CMK (cell line): ENCODE results near the gene TARDBP.
"Not testable (repeated sequence)": the region's sequence is repeated elsewhere in the genome, so short reads cannot be mapped to it uniquely, and the experiment has no call there.

Source experiments
- DNase-seq: peaks from one replicate; pipeline ENCODE4 v3.0.0-alpha.2; 2010; ENCODE audit warnings: low read depth

TARDBP gene

DNA sequence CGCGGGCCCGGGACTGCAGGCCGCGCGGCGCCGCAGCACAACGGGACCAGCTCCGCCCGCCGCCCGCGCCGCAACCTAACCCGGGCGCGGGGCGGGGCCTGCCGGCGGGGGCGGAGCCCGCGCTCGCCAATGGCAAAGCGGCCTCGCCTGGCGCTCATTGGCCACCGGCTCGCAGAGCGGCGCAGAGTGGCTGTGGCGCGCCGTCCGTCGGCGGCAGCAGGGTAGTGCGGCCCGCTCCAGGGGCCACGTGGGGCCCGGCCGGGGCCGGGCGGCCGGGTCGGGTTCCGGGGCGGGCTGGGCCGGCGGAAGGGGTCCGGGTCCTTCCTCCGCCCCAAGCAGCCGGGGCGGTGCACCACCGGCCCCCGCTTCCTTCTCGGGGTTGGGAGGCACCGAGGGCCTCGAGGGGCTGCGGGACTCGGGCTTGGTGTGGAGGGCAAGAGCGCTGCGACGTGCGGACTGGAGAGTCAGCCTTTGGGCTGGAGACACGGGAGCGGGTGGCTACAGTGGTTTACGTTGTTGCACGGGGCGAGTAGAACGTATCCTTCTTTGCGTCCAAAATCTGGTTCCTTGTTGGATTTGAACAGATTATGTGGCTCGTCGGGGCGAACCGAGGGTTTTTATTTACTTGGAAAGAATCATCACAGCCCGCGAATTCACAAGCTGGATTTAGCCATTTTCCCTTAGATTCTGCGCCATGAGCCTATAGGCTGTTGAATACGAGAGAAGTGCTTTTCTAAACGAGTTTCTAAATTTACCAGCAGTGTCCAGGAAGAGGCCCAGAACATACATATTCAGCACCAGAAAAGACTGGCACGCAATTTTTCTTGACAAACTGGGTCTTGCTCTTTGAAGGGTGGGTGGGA lies 47.7 kb downstream of the TARDBP start, which contains the start of gene SRM:
Gene SRM (minus strand): TSS at position 51 of the 863 bp plus-strand sequence. CDS start 75 bp downstream, outside the sequence.
- DNase-seq, result peak; percentile 85

DNA sequence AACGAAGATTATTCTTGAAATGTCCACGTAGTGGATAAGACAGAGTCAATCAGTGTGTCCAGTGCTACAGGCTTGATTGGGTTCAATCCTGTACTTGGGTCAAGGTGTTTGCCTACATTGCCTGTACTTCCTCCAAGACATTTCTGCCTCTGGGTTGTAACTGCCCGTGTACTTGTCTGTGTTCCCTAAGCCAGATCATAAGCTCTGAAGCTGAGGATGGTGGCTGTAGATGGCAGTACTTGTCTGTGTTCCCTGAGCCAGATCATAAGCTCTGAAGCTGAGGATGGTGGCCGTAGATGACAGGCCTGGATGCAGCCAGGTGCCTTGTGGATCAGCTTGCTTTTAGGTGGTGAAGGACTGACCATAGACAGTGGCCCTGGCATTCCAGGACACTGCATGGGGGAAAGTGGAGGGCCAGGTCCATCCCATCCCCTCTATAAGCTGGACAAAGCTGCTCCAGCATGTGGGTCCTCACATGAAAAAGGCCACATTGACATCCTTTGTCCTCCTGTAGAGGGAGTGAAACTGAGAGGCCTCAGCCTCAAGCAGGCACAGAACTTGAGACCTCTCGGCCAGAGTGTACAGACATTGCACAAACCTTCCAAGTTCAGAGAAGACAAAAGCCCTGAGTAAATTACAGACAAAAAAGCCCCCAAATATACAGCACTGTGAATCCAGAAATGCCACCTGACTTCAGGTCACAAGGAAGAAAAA lies 49.4 kb downstream of the TARDBP start:
- no peak for DNase-seq

DNA sequence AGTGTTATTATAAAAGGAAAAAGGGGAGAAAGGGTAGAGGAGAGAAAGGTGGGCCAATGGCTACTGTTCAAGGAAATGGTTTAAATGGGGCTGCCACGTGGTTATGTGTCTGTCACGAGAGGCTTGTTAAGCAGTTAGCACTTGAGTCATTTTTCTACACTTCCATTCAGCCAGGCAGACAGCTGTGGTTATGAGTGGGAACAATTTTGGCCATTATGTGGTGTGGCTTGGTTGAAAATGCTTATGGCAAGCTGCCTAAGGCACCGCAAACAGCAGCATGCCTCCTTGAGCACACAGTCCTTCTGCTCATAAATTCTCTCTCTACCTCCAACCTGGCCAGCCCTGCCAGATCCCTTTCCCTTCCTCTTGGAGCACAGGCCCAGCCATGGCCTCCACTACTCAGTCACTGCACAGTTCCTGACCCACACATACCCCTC lies 50.5 kb downstream of the TARDBP start:
- no peak for DNase-seq

DNA sequence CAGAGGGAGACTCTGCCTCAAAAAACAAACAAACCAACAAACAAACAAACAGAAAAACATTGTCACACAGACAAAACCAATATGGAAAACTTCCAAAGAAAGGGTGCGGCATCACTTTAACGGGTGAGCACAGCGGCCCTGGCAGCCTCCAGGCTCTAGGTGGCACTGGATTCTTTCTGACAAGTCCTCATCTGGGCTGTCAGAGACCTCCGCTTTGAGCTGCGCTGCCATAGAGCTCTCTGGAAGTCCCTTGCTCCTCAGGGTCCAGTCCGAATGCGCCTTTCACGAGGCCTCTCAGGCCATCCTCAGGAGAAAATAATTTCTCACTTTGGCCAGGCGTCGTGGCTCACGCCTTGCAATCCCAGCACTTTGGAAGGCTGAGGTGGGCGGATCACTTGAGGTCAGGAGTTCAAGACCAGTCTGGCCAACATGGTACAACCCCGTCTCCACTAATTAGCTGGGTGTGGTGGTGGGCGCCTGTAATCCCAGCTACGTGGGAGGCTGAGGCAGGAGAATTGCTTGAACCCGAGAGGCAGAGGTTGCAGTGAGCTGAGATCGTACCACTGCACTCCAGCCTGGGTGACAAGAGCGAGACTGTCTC lies 51.6 kb downstream of the TARDBP start:
- DNase-seq, result not testable (repeated sequence)

DNA sequence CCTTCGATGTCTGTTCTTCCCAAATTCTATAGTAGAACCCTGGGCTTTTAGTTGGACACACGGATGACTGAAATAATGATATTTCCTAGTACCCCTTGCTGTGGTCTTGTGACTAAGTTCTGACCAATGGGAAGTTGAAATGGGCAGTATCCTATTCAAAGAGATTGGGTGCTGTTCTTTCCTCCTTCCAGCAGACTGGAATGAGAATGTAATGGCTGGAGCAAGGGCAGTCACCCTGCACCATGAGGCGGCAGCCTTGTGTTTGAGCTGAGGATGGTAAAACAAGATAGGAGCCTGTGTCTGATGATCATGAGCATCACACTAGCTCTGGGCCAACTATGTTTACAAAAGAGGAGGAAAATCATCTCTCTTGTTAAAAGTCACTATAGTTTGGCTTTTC lies 52.5 kb downstream of the TARDBP start:
- DNase-seq, result no peak

DNA sequence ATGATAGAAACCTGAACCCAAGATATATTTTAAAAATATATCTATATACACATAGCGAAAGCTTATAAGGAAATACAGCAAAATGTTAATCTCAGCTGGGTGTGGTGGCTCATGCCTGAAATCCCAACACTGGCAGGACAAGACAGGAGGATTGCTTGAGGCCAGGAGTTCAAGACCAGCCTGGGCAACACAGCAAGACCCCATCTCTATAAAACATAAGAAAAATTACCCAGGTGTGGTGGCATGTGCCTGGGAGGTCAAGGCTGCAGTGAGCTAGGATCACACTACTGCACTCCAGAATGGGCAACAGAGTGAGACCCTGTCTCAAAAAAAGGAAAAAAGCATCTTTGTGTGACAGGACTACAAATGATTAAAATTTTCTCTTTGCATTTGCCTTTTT lies 53.3 kb downstream of the TARDBP start:
- no peak for DNase-seq

DNA sequence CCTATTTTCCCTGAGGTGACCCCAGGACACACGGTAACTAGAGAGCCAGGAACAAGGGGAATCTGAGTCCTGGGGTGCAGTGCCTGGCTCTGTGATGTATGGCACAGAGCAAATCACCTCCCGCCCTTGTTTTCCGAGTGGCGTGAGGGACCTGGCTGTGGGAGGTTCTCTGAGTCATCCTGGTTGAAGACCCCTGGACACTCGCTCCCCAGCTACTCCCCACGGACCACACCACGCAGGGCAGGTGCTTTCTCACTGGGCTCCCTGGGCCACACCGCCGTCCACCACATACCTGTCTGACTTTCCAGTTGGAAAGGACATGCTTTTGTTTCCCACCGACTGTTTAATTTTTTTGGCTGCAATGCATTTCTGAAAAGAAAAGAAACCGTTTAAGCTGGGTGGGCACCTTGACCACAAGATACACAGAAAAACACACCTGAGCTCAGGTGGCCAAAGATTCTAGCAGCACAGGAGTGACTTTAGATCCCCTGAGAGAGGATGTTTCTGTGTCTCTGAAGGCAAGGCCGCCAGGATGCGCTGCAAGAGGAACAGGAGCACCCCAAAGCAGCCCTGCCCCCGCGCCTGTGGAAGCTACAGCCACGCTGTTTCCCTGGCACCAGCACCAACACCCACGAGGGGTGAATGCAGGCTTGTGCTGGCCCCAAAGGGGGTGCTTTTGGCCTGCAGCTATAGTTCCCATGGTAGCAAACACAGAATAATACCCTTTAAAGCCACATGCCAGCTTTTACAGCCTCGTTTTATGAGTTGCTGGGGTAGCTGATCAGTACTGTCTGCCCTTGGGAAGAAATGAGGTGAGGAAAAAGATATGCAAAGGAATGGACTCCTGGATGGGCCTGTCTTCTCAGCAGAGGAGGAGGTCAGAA lies 55.5 kb downstream of the TARDBP start:
- no peak for DNase-seq

DNA sequence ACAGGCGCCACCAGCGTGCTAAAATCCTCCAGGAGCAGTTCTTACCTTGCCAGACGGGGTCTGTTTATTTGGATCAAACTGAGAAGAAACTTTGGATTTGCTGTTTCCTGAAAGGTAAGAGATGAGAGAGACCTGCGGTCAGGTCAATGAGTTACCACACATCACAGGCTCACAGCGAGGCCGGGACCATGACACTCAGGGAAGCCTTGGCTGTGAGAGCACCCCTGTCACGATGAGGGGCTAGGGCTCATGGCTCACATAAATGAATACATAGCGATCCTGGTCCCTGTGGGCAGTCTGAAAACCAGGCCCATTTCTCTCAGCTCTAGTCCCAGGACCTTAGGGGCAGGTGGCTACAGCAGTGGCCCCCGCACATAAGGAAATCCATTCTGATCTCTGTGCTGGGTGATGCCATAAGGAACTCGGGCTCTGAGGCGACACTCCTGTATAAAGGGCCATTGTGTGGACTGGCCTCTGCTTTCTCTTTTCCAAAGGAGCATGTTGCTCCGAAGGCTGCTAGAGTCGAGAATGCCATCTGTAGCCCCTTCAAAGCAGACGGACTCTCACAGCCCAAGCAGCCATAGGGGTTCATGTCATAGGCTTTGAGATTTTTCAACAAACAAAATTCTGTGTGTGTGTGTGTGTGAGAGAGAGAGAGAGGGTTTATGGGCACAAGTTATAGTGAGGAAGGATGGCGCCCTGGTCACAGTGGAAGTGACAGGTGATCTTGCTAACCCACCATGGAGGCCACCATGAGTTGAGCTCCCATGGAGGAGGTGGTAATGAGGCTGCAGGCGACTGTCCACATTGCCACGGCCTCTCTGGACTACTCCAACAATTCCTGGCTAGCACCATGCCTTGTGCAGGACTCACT lies 56.4 kb downstream of the TARDBP start:
- DNase-seq, result no peak

DNA sequence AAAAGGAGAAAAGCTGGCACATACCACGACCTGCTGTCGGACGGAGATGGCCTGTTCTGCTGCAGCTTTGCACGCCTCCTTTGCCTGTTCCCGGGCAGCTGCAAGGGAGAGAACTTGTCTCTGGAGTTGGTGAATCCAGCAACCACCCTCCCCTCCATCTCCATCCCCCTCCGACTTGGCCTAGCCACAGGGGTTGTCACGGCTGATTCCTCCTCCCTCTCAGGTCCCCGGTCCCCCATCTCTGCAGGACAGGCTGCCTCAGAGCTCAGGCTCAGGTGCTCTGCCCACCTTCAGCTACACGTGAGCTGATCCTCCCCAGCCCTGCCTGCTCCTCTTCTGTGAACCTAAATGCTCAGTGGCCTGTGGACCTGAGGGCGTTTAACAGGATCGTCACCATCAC lies 58.4 kb downstream of the TARDBP start:
- DNase-seq, result no peak

DNA sequence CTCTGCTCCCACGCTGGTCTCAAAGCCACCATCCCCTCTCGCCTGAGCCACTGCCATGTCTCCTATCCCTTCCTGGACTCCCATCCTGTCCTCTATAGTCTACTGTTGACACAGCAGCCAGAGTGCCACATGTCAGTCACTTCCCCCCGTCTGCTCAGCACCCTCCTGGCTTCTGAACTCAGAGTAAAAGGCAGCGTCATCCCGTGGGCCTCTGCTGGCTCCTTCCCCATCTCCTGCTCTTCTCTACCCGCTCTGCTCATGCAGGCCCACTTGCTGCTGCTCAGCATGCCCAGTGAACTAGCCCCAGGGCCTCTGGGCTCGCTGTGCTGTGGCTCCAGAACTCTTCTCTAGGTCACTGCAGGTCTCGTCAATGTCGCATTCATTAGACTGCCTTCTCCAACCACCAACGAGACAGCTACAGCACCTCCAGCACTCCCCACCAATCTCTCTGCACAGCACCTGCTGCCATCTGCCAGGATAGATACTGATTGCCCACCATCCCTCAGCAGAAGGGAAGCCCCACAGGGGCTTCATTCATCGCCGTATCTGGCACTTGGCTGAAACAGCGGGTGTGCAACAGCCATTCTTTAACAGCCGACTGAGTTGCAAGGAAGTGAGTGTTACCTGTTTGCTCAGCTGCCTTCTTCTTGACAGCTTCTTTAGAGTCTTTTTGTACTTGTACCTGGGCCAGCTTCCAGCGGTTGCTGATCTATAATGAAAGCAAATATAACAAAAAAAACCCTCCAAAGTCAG lies 59.2 kb downstream of the TARDBP start:
- no peak for DNase-seq

DNA sequence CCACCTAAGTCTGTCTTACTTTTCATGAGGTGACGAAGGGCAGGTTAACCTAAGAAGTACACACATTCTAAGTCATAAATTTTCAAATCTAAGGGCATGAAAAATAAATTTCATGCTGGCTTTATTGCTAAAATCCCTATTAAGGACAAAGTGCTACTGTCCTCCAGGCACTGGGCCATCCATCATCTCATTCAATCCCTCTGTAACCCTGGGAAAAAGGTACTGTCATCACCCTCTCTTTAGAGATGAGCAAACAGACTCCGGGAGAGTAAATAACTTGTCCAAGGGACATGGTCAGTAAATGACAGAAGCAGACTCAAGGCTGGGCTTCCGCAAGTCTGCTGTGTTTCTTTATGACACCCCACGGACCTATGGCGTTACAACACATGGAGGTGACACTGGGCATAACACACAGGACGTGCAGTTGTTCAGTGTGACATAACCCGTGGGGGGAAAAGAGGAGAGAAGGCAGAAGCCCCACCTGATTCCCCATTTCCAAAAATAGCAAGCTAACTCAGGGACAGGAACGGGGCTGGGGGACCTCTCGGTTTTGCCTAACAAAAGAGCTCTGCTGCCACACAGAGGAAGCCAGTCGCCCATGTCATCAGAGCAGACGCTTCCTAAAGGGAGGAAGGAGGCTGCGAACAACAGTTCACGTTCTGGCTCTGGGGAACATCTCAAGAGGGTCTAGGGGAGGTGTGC lies 59.9 kb downstream of the TARDBP start:
- no peak for DNase-seq

DNA sequence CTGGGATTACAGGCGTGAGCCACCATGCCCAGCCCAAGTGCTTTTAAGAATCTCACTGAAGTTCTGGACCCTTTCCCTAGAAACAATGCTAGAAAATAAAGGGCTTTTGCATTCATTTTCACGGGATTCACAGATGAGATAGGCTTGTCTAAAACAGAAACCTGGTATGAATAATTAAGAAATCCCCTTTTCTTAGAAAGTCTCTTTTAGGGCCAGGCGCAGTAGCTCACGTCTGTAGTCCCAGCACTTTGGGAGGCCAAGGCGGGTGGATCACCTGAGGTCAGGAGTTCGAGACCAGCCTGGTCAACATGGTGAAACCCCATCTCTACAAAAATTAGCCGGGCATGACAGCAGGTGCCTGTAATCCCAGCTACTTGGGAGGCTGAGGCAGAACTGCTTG lies 60.9 kb downstream of the TARDBP start:
- not testable (repeated sequence) for DNase-seq
